ENCODE data around the gene PIGA. TPM values are rescaled to one million over a fixed set of nuclear protein-coding genes. Genes with fewer than 3 reads are reported as not detected.

Gene PIGA
- polyA plus RNA-seq, 4 donors, result 11.3 to 20.6 (median 19.4) TPM

Other genes with a start within 250 kb of the PIGA start
- gene ASB9, start 65.4 kb downstream of the PIGA start, polyA plus RNA-seq (ENCODE audit: insufficient read length in 4 of 4), result 10 to 100 TPM in 3 of 4 donors, 1 to 10 TPM in 1; 5.3 to 13.3 (median 12.3) TPM
- under 1 TPM in 2 of 4 donors, not detected in 2; 0.05 to 0.08 TPM for gene ASB11, start 19.9 kb downstream of the PIGA start, polyA plus RNA-seq (ENCODE audit: insufficient read length in 4 of 4)
- 1 to 10 TPM in 1 of 4 donors, under 1 TPM in 3; 0.59 to 4.7 (median 0.78) TPM for gene VEGFD, start 48.9 kb upstream of the PIGA start, polyA plus RNA-seq (ENCODE audit: insufficient read length in 4 of 4)
- 1 to 10 TPM; 3.9 to 6.6 (median 5.1) TPM for gene PIR, start 157.8 kb upstream of the PIGA start, polyA plus RNA-seq (ENCODE audit: insufficient read length in 4 of 4)
- gene BMX, start 165.3 kb upstream of the PIGA start, polyA plus RNA-seq (ENCODE audit: insufficient read length in 4 of 4), result under 1 TPM; 0.27 to 0.75 (median 0.49) TPM